SK-N-SH treated with all-trans-retinoic acid at 6 μM for 48 hours (cell line): ENCODE measurements around the gene ZBTB16.

ENCODE experiments used
- ATAC-seq: fragments of 200-7000 bp; cut with Tn5 transposase; 3 replicates; pipeline ENCODE4 v1.9.1; 2020; ENCODE audit warnings: mild to moderate bottlenecking, moderate library complexity
- ARNTL ChIP-seq: fragments of 450-650 bp; formaldehyde crosslinking; IDR thresholded peaks from 2 replicates; pipeline ENCODE4 v1.5.0; 2020; ENCODE audit warnings: low read depth, mild to moderate bottlenecking, moderate library complexity, borderline replicate concordance
- BACH2 ChIP-seq: fragments of 250-450 bp; sonication (Bioruptor Pico); IDR thresholded peaks from 2 replicates; pipeline ENCODE4 v1.9.0; 2021; ENCODE audit warnings: mild to moderate bottlenecking, borderline replicate concordance
- CSDC2 ChIP-seq: fragments of 250-450 bp; sonication (Bioruptor Pico); IDR thresholded peaks from 2 replicates; pipeline ENCODE4 v1.5.0; 2020; ENCODE audit warnings: mild to moderate bottlenecking, moderate library complexity
- ESRRG ChIP-seq: fragments of 250-450 bp; sonication (Bioruptor Pico); IDR thresholded peaks from 2 replicates; pipeline ENCODE4 v1.6.1; 2021; ENCODE audit warnings: mild to moderate bottlenecking
- GLIS3 ChIP-seq: fragments of 250-450 bp; sonication (Bioruptor Pico); IDR thresholded peaks from 2 replicates; pipeline ENCODE4 v1.5.0; 2020; ENCODE audit warnings: mild to moderate bottlenecking, moderate library complexity
- OSR1 ChIP-seq: fragments of 250-450 bp; sonication (Bioruptor Pico); IDR thresholded peaks from 2 replicates; pipeline ENCODE4 v1.8.0; 2022; ENCODE audit warnings: moderate library complexity, mild to moderate bottlenecking, inconsistent platforms
- PPARA ChIP-seq: fragments of 250-450 bp; sonication (Bioruptor Pico); IDR thresholded peaks from 2 replicates; pipeline ENCODE4 v1.5.0; 2020; ENCODE audit warnings: mild to moderate bottlenecking, borderline replicate concordance
- RARB ChIP-seq: fragments of 250-450 bp; sonication (Bioruptor Pico); IDR thresholded peaks from 2 replicates; pipeline ENCODE4 v1.8.0; 2021; ENCODE audit warnings: mild to moderate bottlenecking, moderate library complexity
- SNAI2 ChIP-seq: fragments of 250-450 bp; sonication (Bioruptor Pico); IDR thresholded peaks from 2 replicates; pipeline ENCODE4 v1.5.0; 2020; ENCODE audit warnings: mild to moderate bottlenecking, moderate library complexity
- TCF4 ChIP-seq: fragments of 250-450 bp; sonication (Bioruptor Pico); IDR thresholded peaks from 2 replicates; pipeline ENCODE4 v1.8.0; 2021; ENCODE audit warnings: mild to moderate bottlenecking, moderate library complexity, borderline replicate concordance
- ZC3H10 ChIP-seq: fragments of 250-450 bp; sonication (Bioruptor Pico); IDR thresholded peaks from 2 replicates; pipeline ENCODE4 v1.5.1; 2021; ENCODE audit warnings: mild to moderate bottlenecking, moderate library complexity
- ZFP3 ChIP-seq: fragments of 250-450 bp; sonication (Bioruptor Pico); IDR thresholded peaks from 2 replicates; pipeline ENCODE4 v1.5.0; 2020; ENCODE audit warnings: mild to moderate bottlenecking, moderate library complexity
- ZFP30 ChIP-seq: fragments of 450-650 bp; formaldehyde crosslinking; IDR thresholded peaks from 2 replicates; pipeline ENCODE4 v1.5.0; 2022; ENCODE audit warnings: mild to moderate bottlenecking, moderate library complexity
- ZNF565 ChIP-seq: fragments of 450-650 bp; formaldehyde crosslinking; conservative IDR thresholded peaks from 2 replicates; pipeline ENCODE4 v1.5.0; 2020; ENCODE audit warnings: low read depth, mild to moderate bottlenecking, moderate library complexity
- ZNF70 ChIP-seq: fragments of 450-650 bp; formaldehyde crosslinking; IDR thresholded peaks from 2 replicates; pipeline ENCODE4 v1.5.0; 2020; ENCODE audit warnings: mild to moderate bottlenecking, moderate library complexity
- ZNF8 ChIP-seq: fragments of 450-650 bp; formaldehyde crosslinking; IDR thresholded peaks from 2 replicates; pipeline ENCODE4 v1.5.0; 2020; ENCODE audit warnings: mild to moderate bottlenecking, moderate library complexity
- TF ChIP-seq, protein P1 (sequence below): fragments of 250-450 bp; sonication (Bioruptor Pico); IDR thresholded peaks from 2 replicates; pipeline ENCODE4 v1.5.1; 2021; ENCODE audit warnings: mild to moderate bottlenecking, moderate library complexity
- TF ChIP-seq, protein P2 (sequence below): fragments of 250-450 bp; sonication (Bioruptor Pico); IDR thresholded peaks from 2 replicates; pipeline ENCODE4 v1.8.0; 2021; ENCODE audit warnings: low read depth, mild to moderate bottlenecking, moderate library complexity, borderline replicate concordance
- TF ChIP-seq, protein P3 (sequence below): fragments of 250-450 bp; sonication (Bioruptor Pico); IDR thresholded peaks from 2 replicates; pipeline ENCODE4 v1.8.0; 2020; ENCODE audit warnings: mild to moderate bottlenecking, moderate library complexity, borderline replicate concordance
- TF ChIP-seq, protein P4 (sequence below): fragments of 250-450 bp; sonication (Bioruptor Pico); IDR thresholded peaks from 2 replicates; pipeline ENCODE4 v1.5.1; 2020; ENCODE audit warnings: low read depth, mild to moderate bottlenecking, moderate library complexity

The ZBTB16 gene

DNA sequence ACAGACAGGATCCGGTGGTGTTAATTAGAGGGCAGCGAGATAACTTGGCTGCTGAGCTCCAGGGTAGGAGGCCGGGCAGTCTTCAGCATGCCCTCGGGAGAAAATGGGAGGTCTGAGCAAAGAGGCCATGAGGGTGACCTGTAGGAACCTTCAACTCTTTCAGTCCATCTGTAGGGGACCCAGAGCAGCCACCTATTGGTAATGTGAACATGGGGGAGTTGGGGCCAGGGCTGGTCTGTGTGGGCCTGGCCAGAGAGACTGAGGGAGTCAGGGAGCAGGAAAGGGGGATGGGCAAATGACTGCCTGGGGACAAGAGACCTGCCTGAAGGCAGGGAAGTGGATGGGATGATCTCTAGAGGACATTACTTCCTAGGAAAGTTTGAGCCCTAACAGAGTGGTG, 135.6 kb downstream of the ZBTB16 start:
- TF ChIP-seq SNAI2 (CRISPR knock-in tag) (no peak), ZFP30 (CRISPR knock-in tag) (no peak), GLIS3 (CRISPR knock-in tag) (no peak), OSR1 (CRISPR knock-in tag) (no peak), CSDC2 (CRISPR knock-in tag) (no peak), ARNTL (CRISPR knock-in tag) (no peak), RARB (CRISPR knock-in tag) (no peak), ZNF565 (CRISPR knock-in tag) (no peak), ZNF70 (CRISPR knock-in tag) (no peak), ZNF8 (CRISPR knock-in tag) (no peak), ESRRG (CRISPR knock-in tag) (no peak), ZC3H10 (CRISPR knock-in tag) (no peak), ZFP3 (CRISPR knock-in tag) (no peak), PPARA (no peak)
- TF ChIP-seq, protein P1, sequence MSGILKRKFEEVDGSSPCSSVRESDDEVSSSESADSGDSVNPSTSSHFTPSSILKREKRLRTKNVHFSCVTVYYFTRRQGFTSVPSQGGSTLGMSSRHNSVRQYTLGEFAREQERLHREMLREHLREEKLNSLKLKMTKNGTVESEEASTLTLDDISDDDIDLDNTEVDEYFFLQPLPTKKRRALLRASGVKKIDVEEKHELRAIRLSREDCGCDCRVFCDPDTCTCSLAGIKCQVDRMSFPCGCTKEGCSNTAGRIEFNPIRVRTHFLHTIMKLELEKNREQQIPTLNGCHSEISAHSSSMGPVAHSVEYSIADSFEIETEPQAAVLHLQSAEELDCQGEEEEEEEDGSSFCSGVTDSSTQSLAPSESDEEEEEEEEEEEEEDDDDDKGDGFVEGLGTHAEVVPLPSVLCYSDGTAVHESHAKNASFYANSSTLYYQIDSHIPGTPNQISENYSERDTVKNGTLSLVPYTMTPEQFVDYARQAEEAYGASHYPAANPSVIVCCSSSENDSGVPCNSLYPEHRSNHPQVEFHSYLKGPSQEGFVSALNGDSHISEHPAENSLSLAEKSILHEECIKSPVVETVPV: no peak
- TF ChIP-seq, protein P2, sequence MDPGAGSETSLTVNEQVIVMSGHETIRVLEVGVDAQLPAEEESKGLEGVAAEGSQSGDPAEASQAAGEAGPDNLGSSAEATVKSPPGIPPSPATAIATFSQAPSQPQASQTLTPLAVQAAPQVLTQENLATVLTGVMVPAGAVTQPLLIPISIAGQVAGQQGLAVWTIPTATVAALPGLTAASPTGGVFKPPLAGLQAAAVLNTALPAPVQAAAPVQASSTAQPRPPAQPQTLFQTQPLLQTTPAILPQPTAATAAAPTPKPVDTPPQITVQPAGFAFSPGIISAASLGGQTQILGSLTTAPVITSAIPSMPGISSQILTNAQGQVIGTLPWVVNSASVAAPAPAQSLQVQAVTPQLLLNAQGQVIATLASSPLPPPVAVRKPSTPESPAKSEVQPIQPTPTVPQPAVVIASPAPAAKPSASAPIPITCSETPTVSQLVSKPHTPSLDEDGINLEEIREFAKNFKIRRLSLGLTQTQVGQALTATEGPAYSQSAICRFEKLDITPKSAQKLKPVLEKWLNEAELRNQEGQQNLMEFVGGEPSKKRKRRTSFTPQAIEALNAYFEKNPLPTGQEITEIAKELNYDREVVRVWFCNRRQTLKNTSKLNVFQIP: no peak
- TF ChIP-seq, protein P3, sequence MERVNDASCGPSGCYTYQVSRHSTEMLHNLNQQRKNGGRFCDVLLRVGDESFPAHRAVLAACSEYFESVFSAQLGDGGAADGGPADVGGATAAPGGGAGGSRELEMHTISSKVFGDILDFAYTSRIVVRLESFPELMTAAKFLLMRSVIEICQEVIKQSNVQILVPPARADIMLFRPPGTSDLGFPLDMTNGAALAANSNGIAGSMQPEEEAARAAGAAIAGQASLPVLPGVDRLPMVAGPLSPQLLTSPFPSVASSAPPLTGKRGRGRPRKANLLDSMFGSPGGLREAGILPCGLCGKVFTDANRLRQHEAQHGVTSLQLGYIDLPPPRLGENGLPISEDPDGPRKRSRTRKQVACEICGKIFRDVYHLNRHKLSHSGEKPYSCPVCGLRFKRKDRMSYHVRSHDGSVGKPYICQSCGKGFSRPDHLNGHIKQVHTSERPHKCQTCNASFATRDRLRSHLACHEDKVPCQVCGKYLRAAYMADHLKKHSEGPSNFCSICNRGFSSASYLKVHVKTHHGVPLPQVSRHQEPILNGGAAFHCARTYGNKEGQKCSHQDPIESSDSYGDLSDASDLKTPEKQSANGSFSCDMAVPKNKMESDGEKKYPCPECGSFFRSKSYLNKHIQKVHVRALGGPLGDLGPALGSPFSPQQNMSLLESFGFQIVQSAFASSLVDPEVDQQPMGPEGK (CRISPR knock-in tag): no peak
- ATAC-seq: no peak

DNA sequence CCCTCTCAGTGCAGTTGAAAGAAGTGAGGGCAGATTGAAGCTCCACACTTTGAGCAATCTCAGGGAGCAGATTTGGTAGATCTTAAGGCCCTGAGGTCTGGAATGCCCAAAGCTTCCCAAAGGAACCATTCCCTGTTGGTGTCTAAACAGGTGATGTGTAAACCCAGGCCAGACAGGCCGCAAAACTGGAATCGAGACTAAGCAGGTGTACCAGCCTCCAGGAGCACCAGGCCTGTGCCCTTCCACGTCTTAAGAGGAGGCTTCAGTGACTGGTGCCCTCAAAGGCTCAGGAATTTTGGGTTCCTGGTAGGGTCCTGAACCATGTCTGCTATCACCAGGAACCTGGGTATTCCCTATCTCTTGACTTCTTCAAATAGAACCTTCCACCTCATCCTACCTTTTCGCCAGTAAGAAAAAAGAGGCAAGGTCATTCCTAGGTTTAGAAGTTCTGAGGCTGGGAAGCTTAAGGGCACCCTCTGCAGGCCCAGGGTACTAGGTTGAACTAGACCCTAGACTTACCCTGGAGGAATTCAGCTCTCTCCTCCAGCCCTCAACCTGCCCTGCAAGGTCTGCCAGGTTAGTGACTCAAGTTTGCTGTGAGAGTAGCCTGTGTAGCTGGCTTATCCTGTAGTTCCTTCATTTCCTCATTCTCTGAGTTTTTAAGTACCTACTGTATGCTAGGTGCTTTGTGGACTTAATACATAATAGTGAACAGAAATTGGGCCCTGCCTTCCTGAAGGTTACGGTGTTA, 136.6 kb downstream of the ZBTB16 start:
- TF ChIP-seq, protein P4, sequence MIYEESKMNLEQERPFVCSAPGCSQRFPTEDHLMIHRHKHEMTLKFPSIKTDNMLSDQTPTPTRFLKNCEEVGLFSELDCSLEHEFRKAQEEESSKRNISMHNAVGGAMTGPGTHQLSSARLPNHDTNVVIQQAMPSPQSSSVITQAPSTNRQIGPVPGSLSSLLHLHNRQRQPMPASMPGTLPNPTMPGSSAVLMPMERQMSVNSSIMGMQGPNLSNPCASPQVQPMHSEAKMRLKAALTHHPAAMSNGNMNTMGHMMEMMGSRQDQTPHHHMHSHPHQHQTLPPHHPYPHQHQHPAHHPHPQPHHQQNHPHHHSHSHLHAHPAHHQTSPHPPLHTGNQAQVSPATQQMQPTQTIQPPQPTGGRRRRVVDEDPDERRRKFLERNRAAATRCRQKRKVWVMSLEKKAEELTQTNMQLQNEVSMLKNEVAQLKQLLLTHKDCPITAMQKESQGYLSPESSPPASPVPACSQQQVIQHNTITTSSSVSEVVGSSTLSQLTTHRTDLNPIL (CRISPR knock-in tag): no peak
- TF ChIP-seq TCF4 (CRISPR knock-in tag): no peak
- no peak for TF ChIP-seq GLIS3 (CRISPR knock-in tag)
- TF ChIP-seq ZNF565 (CRISPR knock-in tag): no peak
- TF ChIP-seq PPARA: no peak
- no peak for TF ChIP-seq ESRRG (CRISPR knock-in tag)
- TF ChIP-seq OSR1 (CRISPR knock-in tag): no peak
- TF ChIP-seq, protein P2: no peak
- TF ChIP-seq BACH2 (CRISPR knock-in tag): no peak
- TF ChIP-seq, all 23 proteins: peak for 0
- no peak for ATAC-seq

DNA sequence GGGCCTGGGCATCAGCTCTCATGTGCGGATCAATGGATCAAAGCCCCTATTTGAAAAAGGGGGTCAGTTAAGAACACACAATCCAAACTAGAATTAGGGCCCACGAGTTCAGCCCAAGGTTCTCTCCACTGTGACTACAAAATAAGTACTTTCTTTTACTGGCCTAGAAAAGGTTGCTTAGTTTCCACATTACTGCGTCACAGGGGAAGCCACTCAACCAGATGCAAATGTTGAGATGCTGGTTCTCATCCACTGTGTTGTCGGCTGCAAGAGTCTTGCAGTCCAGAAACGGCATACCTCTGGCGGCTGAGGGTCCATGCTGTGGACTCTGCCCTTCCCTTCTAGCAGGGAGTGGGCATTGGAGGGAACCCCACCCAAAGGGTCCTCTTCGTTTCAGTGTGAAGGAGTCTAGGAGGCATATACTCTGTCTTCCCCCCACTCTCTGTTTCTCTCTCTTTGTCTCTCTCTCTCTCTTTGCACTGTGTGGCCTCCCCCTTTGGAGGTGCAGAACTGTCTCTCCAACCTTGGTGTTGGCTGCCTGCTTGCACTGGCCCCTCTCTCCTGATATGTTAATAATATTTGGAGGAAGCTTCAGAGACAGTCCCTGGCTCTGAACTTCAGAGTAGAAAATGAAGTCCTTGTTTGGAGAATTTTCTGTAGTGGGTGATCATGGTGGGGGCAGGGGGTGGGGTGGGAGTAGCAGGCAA, 137.6 kb downstream of the ZBTB16 start:
- TF ChIP-seq, protein P4 (CRISPR knock-in tag): no peak
- no peak for TF ChIP-seq ZC3H10 (CRISPR knock-in tag)
- ATAC-seq: no peak
